AG09309 (cell line): ENCODE measurements around the gene EBLN1.
"Not testable (repeated sequence)": the region's sequence is repeated elsewhere in the genome, so short reads cannot be mapped to it uniquely, and the experiment has no call there.

ENCODE experiments used
- DNase-seq: peaks from one replicate; pipeline ENCODE4 v3.0.0-alpha.2; 2010; ENCODE audit warnings: low read depth
- H3K4me3 ChIP-seq: 2 replicates; pipeline ENCODE4 v1.5.1; 2011; ENCODE audit warnings: mild to moderate bottlenecking, low read depth, low read length, moderate library complexity; ENCODE audit not compliant: control insufficient read depth
- TF ChIP-seq, protein P1 (sequence below): IDR thresholded peaks from 2 replicates; pipeline ENCODE4 v1.5.1; 2011; ENCODE audit warnings: mild to moderate bottlenecking, low read depth, low read length, inconsistent platforms; ENCODE audit not compliant: insufficient read depth, control insufficient read depth; ENCODE audit errors: missing control alignments

The EBLN1 gene

DNA sequence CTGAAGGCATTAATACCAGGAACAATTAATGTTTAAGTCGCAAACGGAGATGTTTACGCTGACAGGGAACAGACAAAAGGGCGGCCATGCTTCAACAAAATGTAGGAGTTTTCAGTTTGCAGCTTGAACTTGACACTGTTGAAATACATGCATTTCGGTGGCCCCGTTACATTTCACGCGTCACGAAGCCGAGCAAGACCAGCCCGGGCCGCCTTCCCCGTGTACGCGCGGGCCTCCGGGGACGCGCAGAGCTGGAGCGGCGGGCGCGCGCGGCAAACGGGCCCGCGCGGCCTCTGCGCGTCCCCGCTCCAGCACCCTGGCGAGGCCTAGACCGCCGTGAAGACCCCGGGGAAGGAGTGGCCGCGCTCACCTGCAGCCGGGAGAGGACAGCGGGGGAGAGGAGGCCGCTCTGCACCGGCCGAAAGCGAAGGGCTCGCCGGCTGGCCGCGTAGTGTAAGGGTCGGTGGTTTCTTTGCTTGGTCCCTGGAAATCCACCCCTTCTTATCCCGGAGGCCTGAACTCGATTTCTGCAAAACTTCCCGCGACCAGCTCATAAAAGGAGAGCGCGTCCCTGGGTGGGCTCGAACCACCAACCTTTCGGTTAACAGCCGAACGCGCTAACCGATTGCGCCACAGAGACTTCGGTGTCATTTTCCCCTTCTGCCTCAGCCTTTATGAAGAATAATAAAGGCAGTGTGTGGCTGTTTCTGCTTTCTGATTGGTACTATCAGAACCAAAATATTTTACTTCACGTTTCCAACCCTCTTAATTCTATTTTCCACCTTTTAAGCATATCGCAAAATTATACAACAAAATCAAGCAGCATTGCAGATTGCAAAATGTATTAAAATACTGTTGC lies 11.4 kb upstream of the EBLN1 start:
- peak overlapping the region; percentile 59 for H3K4me3 ChIP-seq
- TF ChIP-seq, protein P1, sequence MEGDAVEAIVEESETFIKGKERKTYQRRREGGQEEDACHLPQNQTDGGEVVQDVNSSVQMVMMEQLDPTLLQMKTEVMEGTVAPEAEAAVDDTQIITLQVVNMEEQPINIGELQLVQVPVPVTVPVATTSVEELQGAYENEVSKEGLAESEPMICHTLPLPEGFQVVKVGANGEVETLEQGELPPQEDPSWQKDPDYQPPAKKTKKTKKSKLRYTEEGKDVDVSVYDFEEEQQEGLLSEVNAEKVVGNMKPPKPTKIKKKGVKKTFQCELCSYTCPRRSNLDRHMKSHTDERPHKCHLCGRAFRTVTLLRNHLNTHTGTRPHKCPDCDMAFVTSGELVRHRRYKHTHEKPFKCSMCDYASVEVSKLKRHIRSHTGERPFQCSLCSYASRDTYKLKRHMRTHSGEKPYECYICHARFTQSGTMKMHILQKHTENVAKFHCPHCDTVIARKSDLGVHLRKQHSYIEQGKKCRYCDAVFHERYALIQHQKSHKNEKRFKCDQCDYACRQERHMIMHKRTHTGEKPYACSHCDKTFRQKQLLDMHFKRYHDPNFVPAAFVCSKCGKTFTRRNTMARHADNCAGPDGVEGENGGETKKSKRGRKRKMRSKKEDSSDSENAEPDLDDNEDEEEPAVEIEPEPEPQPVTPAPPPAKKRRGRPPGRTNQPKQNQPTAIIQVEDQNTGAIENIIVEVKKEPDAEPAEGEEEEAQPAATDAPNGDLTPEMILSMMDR: no peak
- peak; percentile 62 for DNase-seq

GRCh38 chr10:22228167-22228938 lies 10.5 kb upstream of the EBLN1 start:
- peak overlapping the region; percentile 59 for H3K4me3 ChIP-seq
- TF ChIP-seq, protein P1: no peak
- DNase-seq: no peak

GRCh38 chr10:22226599-22226998 lies 8.8 kb upstream of the EBLN1 start:
- TF ChIP-seq, protein P1: no peak
- no peak overlapping the region for H3K4me3 ChIP-seq
- DNase-seq: no peak

DNA sequence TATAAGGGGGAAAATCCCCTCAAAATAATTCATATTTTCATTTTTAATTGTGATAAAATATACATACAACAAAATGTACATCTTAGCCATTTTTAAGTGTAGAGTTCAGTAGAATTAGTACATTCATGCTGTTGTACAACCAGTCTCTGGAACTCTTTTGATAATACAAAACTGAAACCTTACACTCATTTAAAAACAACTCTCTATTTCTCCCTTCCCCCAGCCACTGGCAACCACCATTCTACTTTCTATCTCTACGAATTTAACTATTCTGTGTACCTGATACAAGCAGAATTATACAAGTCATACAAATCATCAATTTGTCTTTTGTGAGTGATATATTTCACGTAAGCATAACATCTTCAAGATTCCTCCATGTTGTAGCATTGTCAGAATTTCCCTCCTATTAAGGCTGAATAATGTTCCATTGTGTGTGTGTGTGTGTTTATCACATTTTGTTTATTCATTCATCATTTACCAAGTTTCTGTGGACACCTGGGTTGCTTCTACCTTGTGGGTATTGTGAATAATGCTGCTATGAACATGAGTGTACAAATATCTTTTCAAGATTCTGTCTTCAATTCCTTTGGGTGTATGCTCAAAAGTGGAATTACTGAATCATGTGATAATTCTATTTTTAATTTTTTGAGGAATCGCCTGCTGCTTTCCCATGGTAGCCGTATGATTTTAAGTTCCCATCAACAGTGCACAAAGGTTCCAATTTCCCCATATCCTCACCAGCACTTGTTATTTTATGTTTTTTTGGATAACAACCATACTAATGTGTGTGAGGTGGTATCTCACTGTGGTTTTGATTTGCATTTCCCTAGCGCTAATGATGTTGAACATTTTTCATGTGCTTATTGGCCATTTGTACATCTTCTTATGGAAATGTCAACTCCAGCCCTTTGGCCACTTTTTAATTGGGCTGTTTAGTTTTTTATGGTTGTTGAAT lies 4.7 kb upstream of the EBLN1 start:
- TF ChIP-seq, protein P1: no peak
- H3K4me3 ChIP-seq: no peak overlapping the region
- no peak for DNase-seq

- TF ChIP-seq, protein P1: no peak
- H3K4me3 ChIP-seq: no peak overlapping the region
- no peak for DNase-seq
Measured at GRCh38 chr10:22219308-22219707, 1.5 kb upstream of the EBLN1 start.

GRCh38 chr10:22218448-22218847 lies 633 bp upstream of the EBLN1 start:
- DNase-seq: no peak
- no peak overlapping the region for H3K4me3 ChIP-seq
- TF ChIP-seq, protein P1: no peak

DNA sequence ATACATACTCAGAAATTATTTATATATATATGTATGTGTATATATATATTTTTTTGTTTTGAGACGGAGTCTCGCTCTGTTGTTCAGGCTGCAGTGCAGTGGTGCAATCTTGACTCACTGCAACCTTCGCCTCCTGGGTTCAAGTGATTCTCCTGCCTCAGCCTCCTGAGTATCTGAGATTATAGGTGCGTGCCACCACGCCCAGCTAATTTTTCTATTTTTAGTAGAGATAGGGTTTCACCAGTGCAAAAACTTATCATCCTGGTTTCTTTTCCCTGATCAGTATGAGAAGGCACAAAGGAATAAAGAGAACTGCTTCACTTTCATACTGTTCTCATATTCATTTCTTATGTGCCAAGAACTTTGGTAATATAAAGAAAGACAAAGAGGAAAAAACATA lies 731 bp downstream of the EBLN1 start:
- not testable (repeated sequence) for H3K4me3 ChIP-seq, DNase-seq
